Neuronal stem cell (in vitro differentiated cells): Measurements from ENCODE around the gene PRDX2.

Experiments used
- DNase-seq: peaks from one replicate; pipeline ENCODE4 v3.0.0-alpha.2; 2013; ENCODE audit warnings: low spot score
- H2AFZ ChIP-seq: one replicate; pipeline ENCODE4 v1.6.1; 2013; ENCODE audit warnings: mild to moderate bottlenecking, low read length, inconsistent platforms
- H2AK5ac ChIP-seq: 2 replicates; pipeline ENCODE4 v1.6.1; 2013; ENCODE audit warnings: low read depth, mild to moderate bottlenecking, inconsistent platforms, low read length, moderate library complexity, mixed read lengths
- H2BK120ac ChIP-seq: 2 replicates; pipeline ENCODE4 v1.6.1; 2013; ENCODE audit warnings: low read depth, mild to moderate bottlenecking, inconsistent platforms, low read length, moderate library complexity, mixed read lengths
- H2BK12ac ChIP-seq: one replicate; pipeline ENCODE4 v1.6.1; 2013; ENCODE audit warnings: low read length, inconsistent platforms
- H2BK15ac ChIP-seq: 2 replicates; pipeline ENCODE4 v1.6.1; 2013; ENCODE audit warnings: mild to moderate bottlenecking, low read length, inconsistent platforms, mixed read lengths
- H2BK5ac ChIP-seq: one replicate; pipeline ENCODE4 v1.6.1; 2013; ENCODE audit warnings: inconsistent platforms, mild to moderate bottlenecking, low read length, moderate library complexity
- H3K14ac ChIP-seq: one replicate; pipeline ENCODE4 v1.6.1; 2013; ENCODE audit warnings: low read length, inconsistent platforms
- H3K18ac ChIP-seq: 2 replicates; pipeline ENCODE4 v1.6.1; 2013; ENCODE audit warnings: low read length, inconsistent platforms
- H3K23ac ChIP-seq: 2 replicates; pipeline ENCODE4 v1.6.1; 2013; ENCODE audit warnings: low read depth, mild to moderate bottlenecking, mixed read lengths, low read length, inconsistent platforms; ENCODE audit not compliant: poor library complexity
- H3K27ac ChIP-seq: replicated peaks from 3 replicates; pipeline ENCODE4 v1.5.1; 2013; ENCODE audit warnings: low read length, inconsistent platforms
- H3K27me3 ChIP-seq, 3 experiments: 2 replicates each; pipeline ENCODE4 v1.6.1; 2013; ENCODE audit warnings: low read length in 3 of 3, mild to moderate bottlenecking in 2 of 3, inconsistent platforms in 1 of 3, low read depth in 1 of 3, mixed read lengths in 1 of 3, moderate library complexity in 1 of 3; ENCODE audit not compliant: control insufficient read depth in 3 of 3, insufficient read depth in 3 of 3
- H3K36me3 ChIP-seq, 2 donors: replicated peaks in 1 of 2; 2 replicates each; pipeline ENCODE4 v1.6.1; 2013; ENCODE audit warnings: low read length in 2 of 2; ENCODE audit not compliant: control insufficient read depth in 2 of 2, insufficient read depth in 2 of 2
- H3K4ac ChIP-seq: 2 replicates; pipeline ENCODE4 v1.6.1; 2013; ENCODE audit warnings: inconsistent platforms, mild to moderate bottlenecking, low read length, moderate library complexity
- H3K4me1 ChIP-seq, 2 donors: 1 replicate in 1 of 2; 2 replicates in 1 of 2; pipeline ENCODE4 v1.6.1; 2013; ENCODE audit warnings: low read length in 2 of 2, low read depth in 1 of 2; ENCODE audit not compliant: control insufficient read depth in 2 of 2, insufficient read depth in 1 of 2
- H3K4me2 ChIP-seq: one replicate; pipeline ENCODE4 v1.6.1; 2013; ENCODE audit warnings: mild to moderate bottlenecking, low read length, inconsistent platforms; ENCODE audit not compliant: insufficient read depth, poor library complexity, severe bottlenecking
- H3K4me3 ChIP-seq, 2 donors: 2 replicates each; pipeline ENCODE4 v1.5.1; 2013; ENCODE audit warnings: low read length in 2 of 2, mild to moderate bottlenecking in 2 of 2, inconsistent platforms in 1 of 2, moderate library complexity in 1 of 2
- H3K79me1 ChIP-seq: one replicate; pipeline ENCODE4 v1.6.1; 2013; ENCODE audit warnings: low read depth, mild to moderate bottlenecking, inconsistent platforms, low read length, moderate library complexity
- H3K9ac ChIP-seq: one replicate; pipeline ENCODE4 v1.6.1; 2013; ENCODE audit warnings: mild to moderate bottlenecking, low read depth, low read length, inconsistent platforms; ENCODE audit not compliant: poor library complexity
- H3K9me3 ChIP-seq, 2 donors: replicated peaks in 1 of 2; 2 replicates each; pipeline versions ENCODE3 to v1.6.1; 2013; ENCODE audit warnings: low read length in 2 of 2, mild to moderate bottlenecking in 2 of 2, inconsistent platforms in 1 of 2, low read depth in 1 of 2, mixed read lengths in 1 of 2, moderate library complexity in 1 of 2; ENCODE audit not compliant: control insufficient read depth in 2 of 2, insufficient read depth in 1 of 2
- H4K8ac ChIP-seq: one replicate; pipeline ENCODE4 v1.6.1; 2013; ENCODE audit warnings: low read depth, mild to moderate bottlenecking, inconsistent platforms, low read length, moderate library complexity
- H4K91ac ChIP-seq: one replicate; pipeline ENCODE4 v1.6.1; 2013; ENCODE audit warnings: low read length, low read depth, mild to moderate bottlenecking, inconsistent platforms; ENCODE audit not compliant: poor library complexity
- WGBS, 2 donors: extraction: QIAGEN DNeasy Blood & Tissue Kit; methylation state at CpG; one replicate each; pipeline ENCODE4 v1.1.7; 2013; ENCODE audit warnings: missing lambda C conversion rate in 2 of 2, mixed read lengths in 1 of 2; ENCODE audit not compliant: insufficient read length in 2 of 2, insufficient replicate concordance in 1 of 2; ENCODE audit errors: extremely low coverage in 2 of 2; 5-methylcytosine and 5-hydroxymethylcytosine counted together

Gene PRDX2

GRCh38 chr19:12843999-12844732 is 42.6 kb upstream of the PRDX2 start:
- Histone ChIP-seq H4K91ac (no peak overlapping the region), H3K23ac (no peak overlapping the region), H3K79me1 (no peaks in the 10 kb centered on the region), H3K4me2 (no peak overlapping the region), H2BK120ac (no peak overlapping the region), H3K4me3 (no peak overlapping the region), H3K9me3 (no peaks in the 10 kb centered on the region), H3K4ac (no peak overlapping the region), H3K4me1 (peaks cover 6 to 18% of the 10 kb centered on the region in 2 donors), H3K27me3 (peaks cover 0 to 2% (median 0%) of the 10 kb centered on the region in 3 experiments), H3K27ac (no peak overlapping the region), H2BK15ac (no peak overlapping the region), H3K36me3 (peaks cover 4 to 11% of the 10 kb centered on the region in 2 donors), H3K9ac (no peak overlapping the region), H4K8ac (no peak overlapping the region), H2AK5ac (no peak overlapping the region), H3K14ac (no peak overlapping the region), H2BK12ac (no peak overlapping the region), H3K18ac (no peak overlapping the region), H2AFZ (no peak overlapping the region), H2BK5ac (no peak overlapping the region)
- DNase-seq = no peak
- WGBS, 2 donors = no CpG with 5 or more reads among the region's 3 CpGs

- H4K91ac ChIP-seq = no peak overlapping the region
- DNase-seq = no peak
- no peak overlapping the region for H2AK5ac ChIP-seq
- H2BK120ac ChIP-seq = no peak overlapping the region
- no peak overlapping the region for H3K4me3 ChIP-seq
- H3K23ac ChIP-seq = no peak overlapping the region
- no peaks in the 10 kb centered on the region for H3K9me3 ChIP-seq
- no peak overlapping the region for H2BK12ac ChIP-seq
- peaks cover 10 to 20% of the 10 kb centered on the region in 2 donors for H3K4me1 ChIP-seq
- no peak overlapping the region for H3K14ac ChIP-seq
- H2AFZ ChIP-seq = no peak overlapping the region
- H3K27me3 ChIP-seq = peaks cover 0 to 2% (median 0%) of the 10 kb centered on the region in 3 experiments
- no peak overlapping the region for H3K27ac ChIP-seq
- no peak overlapping the region for H3K4ac ChIP-seq
- no peak overlapping the region for H4K8ac ChIP-seq
- no peak overlapping the region for H2BK15ac ChIP-seq
- H3K79me1 ChIP-seq = no peaks in the 10 kb centered on the region
- no peak overlapping the region for H3K18ac ChIP-seq
- no peak overlapping the region for H2BK5ac ChIP-seq
- no peak overlapping the region for H3K9ac ChIP-seq
- WGBS, 2 donors = no CpG with 5 or more reads among the region's 11 CpGs
- H3K4me2 ChIP-seq = no peak overlapping the region
- peaks cover 0 to 8% of the 10 kb centered on the region in 2 donors for H3K36me3 ChIP-seq
Measured at GRCh38 chr19:12843328-12843727, 41.7 kb upstream of the PRDX2 start.

- Histone ChIP-seq H3K79me1 (no peaks in the 10 kb centered on the region), H3K4ac (no peak overlapping the region), H4K8ac (no peak overlapping the region), H3K27ac (no peak overlapping the region), H2BK5ac (no peak overlapping the region), H2BK120ac (no peak overlapping the region), H3K14ac (no peak overlapping the region), H3K27me3 (no peaks in the 10 kb centered on the region), H3K4me1 (peaks cover 10 to 20% of the 10 kb centered on the region in 2 donors), H2AK5ac (no peak overlapping the region), H4K91ac (peak overlapping the region; percentile 1), H3K9ac (no peak overlapping the region), H3K36me3 (peaks cover 0 to 4% of the 10 kb centered on the region in 2 donors), H2AFZ (no peak overlapping the region), H3K18ac (no peak overlapping the region), H2BK12ac (peak overlapping the region; percentile 67), H3K9me3 (no peaks in the 10 kb centered on the region), H3K23ac (peak overlapping the region; percentile 82), H3K4me2 (no peak overlapping the region), H2BK15ac (no peak overlapping the region), H3K4me3 (peak overlapping the region in 1 of 2 donors; percentile 27)
- no CpG with 5 or more reads among the region's 18 CpGs for WGBS, 2 donors
- DNase-seq = no peak
Measured at GRCh38 chr19:12842511-12842910, 40.9 kb upstream of the PRDX2 start.

DNA sequence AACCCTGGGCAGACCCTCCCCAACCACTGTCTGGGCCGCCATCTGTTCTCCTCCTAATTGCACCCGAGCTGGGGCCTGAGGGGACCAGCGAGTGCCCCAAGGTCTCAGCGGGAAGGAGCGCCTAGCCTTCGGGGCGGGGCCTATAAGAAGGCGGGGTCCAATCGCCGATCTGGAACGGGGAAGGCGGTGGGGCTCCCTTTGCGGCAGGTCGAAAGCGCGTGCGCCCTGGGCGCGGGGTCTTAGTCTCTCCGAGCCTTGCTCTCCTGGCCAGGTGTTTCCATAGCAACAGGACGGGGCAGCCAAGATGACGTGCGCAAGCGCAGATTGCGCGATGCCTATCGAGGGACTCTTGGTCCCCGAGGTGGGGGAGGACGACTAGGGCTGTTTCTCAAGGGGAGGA is 39.5 kb upstream of the PRDX2 start:
- H3K27me3 ChIP-seq = peaks cover 0 to 8% (median 5%) of the 10 kb centered on the region in 3 experiments

More for the DNA sequence above, 39.5 kb upstream of the PRDX2 start:
- H2AK5ac ChIP-seq = no peak overlapping the region
- peak overlapping the region; percentile 20 to 78 for H3K4me3 ChIP-seq
- H2BK12ac ChIP-seq = no peak overlapping the region
- H4K91ac ChIP-seq = no peak overlapping the region
- no peaks in the 10 kb centered on the region for H3K9me3 ChIP-seq
- peak overlapping the region; percentile 22 for H3K9ac ChIP-seq
- peak overlapping the region; percentile 92 for H3K18ac ChIP-seq
- no peak overlapping the region for H2BK120ac ChIP-seq
- H3K27ac ChIP-seq = peak overlapping the region; percentile 88
- no peak overlapping the region for H4K8ac ChIP-seq
- no peak overlapping the region for H3K23ac ChIP-seq
- WGBS, 2 donors = no CpG with 5 or more reads among the region's 29 CpGs
- H3K4ac ChIP-seq = no peak overlapping the region
- peak; percentile 96 for DNase-seq
- no peak overlapping the region for H2BK15ac ChIP-seq
- H3K14ac ChIP-seq = peak overlapping the region; percentile 42
- peaks cover 10 to 18% of the 10 kb centered on the region in 2 donors for H3K4me1 ChIP-seq
- H2AFZ ChIP-seq = peak overlapping the region; percentile 50
- peaks cover 0 to 4% of the 10 kb centered on the region in 2 donors for H3K36me3 ChIP-seq
- no peaks in the 10 kb centered on the region for H3K79me1 ChIP-seq
- H3K4me2 ChIP-seq = peak overlapping the region; percentile 84
- no peak overlapping the region for H2BK5ac ChIP-seq
